IPS DF 6.9 (cell line): ENCODE measurements around the gene ZFX.
"Not testable (repeated sequence)": the region's sequence is repeated elsewhere in the genome, so short reads cannot be mapped to it uniquely, and the experiment has no call there.

ENCODE experiments used
- DNase-seq: peaks from one replicate; pipeline ENCODE4 v3.0.0-alpha.2; 2013; ENCODE audit warnings: low read depth, low spot score
- H3K27ac ChIP-seq: one replicate; pipeline ENCODE4 v1.5.1; 2013; ENCODE audit warnings: low read length, control low read depth
- H3K27me3 ChIP-seq: 2 replicates; pipeline ENCODE4 v1.6.1; 2013; ENCODE audit warnings: mild to moderate bottlenecking, low read length; ENCODE audit not compliant: control insufficient read depth, insufficient read depth
- H3K36me3 ChIP-seq: 2 replicates; pipeline ENCODE4 v1.6.1; 2013; ENCODE audit warnings: low read length; ENCODE audit not compliant: control insufficient read depth, insufficient read depth
- H3K4me1 ChIP-seq: 2 replicates; pipeline ENCODE4 v1.6.1; 2013; ENCODE audit warnings: low read length; ENCODE audit not compliant: control insufficient read depth, insufficient read depth
- H3K4me3 ChIP-seq: 2 replicates; pipeline ENCODE4 v1.5.1; 2013; ENCODE audit warnings: mild to moderate bottlenecking, low read length
- H3K9me3 ChIP-seq: 2 replicates; pipeline ENCODE4 v1.6.1; 2013; ENCODE audit warnings: low read length, inconsistent platforms; ENCODE audit not compliant: control insufficient read depth, insufficient read depth
- WGBS: extraction: QIAGEN DNeasy Blood & Tissue Kit; methylation state at CpG from one replicate; pipeline ENCODE4 v1.1.7; 2013; ENCODE audit warnings: mixed read lengths, missing lambda C conversion rate; ENCODE audit not compliant: insufficient read length, insufficient coverage; 5-methylcytosine and 5-hydroxymethylcytosine counted together

The ZFX gene

DNA sequence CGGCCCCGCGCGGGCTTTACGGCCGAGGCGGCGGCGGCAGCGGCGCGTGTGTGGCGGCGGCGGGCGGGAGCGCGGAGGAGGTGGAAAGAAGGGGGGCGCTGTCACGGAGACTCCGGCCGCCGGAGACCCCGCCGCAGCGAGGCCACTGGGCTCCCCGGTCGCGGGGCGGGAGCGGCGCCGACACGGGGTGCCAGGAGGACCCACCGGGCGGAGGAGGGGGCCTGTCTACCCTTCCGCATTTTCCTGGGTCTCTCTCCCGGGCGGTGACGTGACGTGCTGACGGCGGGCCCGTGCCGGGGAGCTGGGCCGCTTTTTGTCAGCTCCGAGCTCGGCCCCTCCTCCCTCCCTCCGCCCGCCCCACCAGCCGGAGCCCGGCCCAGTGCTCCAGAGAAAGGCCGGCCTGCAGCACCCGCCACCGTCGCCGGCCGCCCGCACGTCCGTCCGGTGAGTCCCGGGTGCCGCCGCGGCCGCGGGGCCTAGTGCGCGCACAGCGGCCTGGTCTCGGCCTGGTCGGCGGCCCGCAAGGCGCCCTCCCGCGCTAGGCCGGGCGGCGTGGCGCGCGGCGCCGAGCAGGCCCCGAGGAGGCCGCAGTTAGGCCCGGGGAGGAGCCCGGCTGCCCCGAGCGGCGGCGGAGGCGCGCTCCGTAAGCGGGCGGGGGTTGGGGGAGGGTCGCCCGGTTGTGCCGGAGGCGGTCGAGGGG is at the start of gene ZFX:
TSS of gene ZFX (plus strand) at position 379 of the 700 bp plus-strand sequence. CDS start 23,014 bp downstream, outside the sequence.
- H3K27ac ChIP-seq = no peak within 1 kb of the TSS
- no peak for DNase-seq
- no CpG with 5 or more reads among the region's 104 CpGs for WGBS
- H3K9me3 ChIP-seq = no peaks in the 10 kb centered on the region
- no peaks in the 10 kb centered on the region for H3K36me3 ChIP-seq
- H3K4me3 ChIP-seq = peak within 1 kb of the TSS; percentile 42; the same call in 1 of the 2 replicates
- no peaks in the 10 kb centered on the region for H3K4me1 ChIP-seq
- no peaks in the 10 kb centered on the region for H3K27me3 ChIP-seq

GRCh38 chrX:24100713-24101112 is 48.8 kb upstream of the ZFX start:
- no peaks in the 10 kb centered on the region for H3K4me1 ChIP-seq
- H3K4me3 ChIP-seq = no peak overlapping the region
- no peaks in the 10 kb centered on the region for H3K27me3 ChIP-seq
- H3K27ac ChIP-seq = no peak overlapping the region
- DNase-seq = no peak
- H3K36me3 ChIP-seq = no peaks in the 10 kb centered on the region
- WGBS = no CpG with 5 or more reads among the region's 2 CpGs
- H3K9me3 ChIP-seq = no peaks in the 10 kb centered on the region

DNA sequence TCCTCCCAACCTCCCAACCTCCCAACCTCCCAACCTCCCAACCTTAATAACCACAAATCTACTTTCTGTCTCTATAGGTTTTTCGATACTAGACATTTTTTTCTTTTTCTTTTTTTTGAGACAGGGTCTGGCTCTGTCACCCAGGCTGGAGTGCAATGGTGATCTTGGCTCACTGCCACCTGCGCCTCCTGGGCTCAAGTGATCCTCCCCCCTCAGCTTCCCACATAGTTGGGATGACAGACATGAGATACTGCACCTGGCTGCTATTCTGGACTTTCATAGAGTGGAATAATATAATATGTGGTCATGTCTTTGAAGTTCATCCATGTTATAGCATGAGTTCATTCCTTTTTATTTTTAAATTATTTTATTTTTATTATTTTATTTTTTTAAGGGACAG is 39.5 kb upstream of the ZFX start:
- 100% methylated on average over 1 of the region's 2 CpGs for WGBS
- no peak for DNase-seq
- Histone ChIP-seq H3K36me3 (no peaks in the 10 kb centered on the region), H3K4me1 (no peaks in the 10 kb centered on the region), H3K27ac (no peak overlapping the region), H3K27me3 (no peaks in the 10 kb centered on the region), H3K4me3 (no peak overlapping the region), H3K9me3 (no peaks in the 10 kb centered on the region)

DNA sequence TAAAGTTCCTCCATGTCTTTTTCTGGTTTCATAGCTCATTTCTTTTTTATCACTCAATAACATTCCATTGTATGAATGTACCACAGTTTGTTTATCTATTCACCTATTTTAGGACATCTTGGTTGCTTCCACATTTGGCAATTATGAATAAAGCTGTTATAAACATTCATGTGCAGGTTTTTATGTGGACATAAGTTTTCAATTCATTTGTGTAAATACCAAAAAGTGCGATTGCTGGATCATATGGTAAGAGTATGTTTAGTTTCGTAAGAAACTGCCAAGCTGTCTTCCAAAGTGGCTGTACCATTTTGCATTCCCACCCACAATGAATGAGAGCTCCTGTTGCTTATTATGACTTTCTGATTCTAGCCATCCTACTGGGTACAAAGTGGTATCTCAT is 36.3 kb upstream of the ZFX start:
- Histone ChIP-seq H3K4me1 (no peaks in the 10 kb centered on the region), H3K36me3 (no peaks in the 10 kb centered on the region), H3K27ac (no peak overlapping the region), H3K27me3 (no peaks in the 10 kb centered on the region), H3K4me3 (no peak overlapping the region), H3K9me3 (no peaks in the 10 kb centered on the region)
- no CpG with 5 or more reads among the region's 2 CpGs for WGBS
- DNase-seq = no peak

- Histone ChIP-seq H3K9me3 (no peaks in the 10 kb centered on the region), H3K27me3 (no peaks in the 10 kb centered on the region), H3K4me1 (no peaks in the 10 kb centered on the region), H3K27ac (no peak overlapping the region), H3K4me3 (no peak overlapping the region), H3K36me3 (no peaks in the 10 kb centered on the region)
- DNase-seq = no peak
- WGBS = no CpG with 5 or more reads among the region's 3 CpGs
Measured at GRCh38 chrX:24117258-24117657, 32.3 kb upstream of the ZFX start.

DNA sequence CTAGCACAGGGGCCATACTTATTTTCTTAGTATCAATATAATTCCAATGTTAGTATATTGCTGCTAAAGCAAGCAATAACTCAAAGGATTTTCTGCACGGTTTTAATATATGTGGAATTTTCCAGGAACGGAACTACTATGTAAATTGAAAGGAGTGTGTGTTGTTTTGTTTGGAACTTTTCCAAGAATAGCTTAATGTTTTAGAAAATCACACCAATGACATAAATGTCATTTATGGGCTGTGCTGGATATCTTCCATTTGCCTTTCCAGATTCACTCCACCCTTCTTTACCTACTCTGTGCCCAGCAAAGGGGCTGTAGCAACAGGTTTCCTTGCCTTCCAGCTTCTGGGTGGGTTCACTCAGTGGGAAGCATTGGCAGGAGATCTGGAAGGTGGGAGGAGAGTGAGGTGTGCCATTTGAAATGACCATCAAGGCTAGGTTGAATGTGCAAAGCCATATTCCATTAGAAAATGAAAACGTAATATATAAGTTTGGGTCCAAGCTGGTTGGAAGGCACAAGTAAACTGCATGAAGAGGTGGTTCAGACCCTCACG is 25.2 kb upstream of the ZFX start:
- WGBS = no CpG with 5 or more reads among the region's 4 CpGs

GRCh38 chrX:24125028-24125612 is 24.4 kb upstream of the ZFX start:
- no peak overlapping the region for H3K27ac ChIP-seq
- WGBS = no CpG with 5 or more reads among the region's 8 CpGs
- H3K4me1 ChIP-seq = no peaks in the 10 kb centered on the region
- no peak overlapping the region for H3K4me3 ChIP-seq
- H3K27me3 ChIP-seq = no peaks in the 10 kb centered on the region
- no peaks in the 10 kb centered on the region for H3K36me3 ChIP-seq
- no peaks in the 10 kb centered on the region for H3K9me3 ChIP-seq
- no peak for DNase-seq

More for the DNA sequence above, 25.2 kb upstream of the ZFX start:
- no peaks in the 10 kb centered on the region for H3K9me3 ChIP-seq
- no peaks in the 10 kb centered on the region for H3K4me1 ChIP-seq
- H3K27ac ChIP-seq = no peak overlapping the region
- H3K36me3 ChIP-seq = no peaks in the 10 kb centered on the region
- no peak for DNase-seq
- no peak overlapping the region for H3K4me3 ChIP-seq
- H3K27me3 ChIP-seq = no peaks in the 10 kb centered on the region

DNA sequence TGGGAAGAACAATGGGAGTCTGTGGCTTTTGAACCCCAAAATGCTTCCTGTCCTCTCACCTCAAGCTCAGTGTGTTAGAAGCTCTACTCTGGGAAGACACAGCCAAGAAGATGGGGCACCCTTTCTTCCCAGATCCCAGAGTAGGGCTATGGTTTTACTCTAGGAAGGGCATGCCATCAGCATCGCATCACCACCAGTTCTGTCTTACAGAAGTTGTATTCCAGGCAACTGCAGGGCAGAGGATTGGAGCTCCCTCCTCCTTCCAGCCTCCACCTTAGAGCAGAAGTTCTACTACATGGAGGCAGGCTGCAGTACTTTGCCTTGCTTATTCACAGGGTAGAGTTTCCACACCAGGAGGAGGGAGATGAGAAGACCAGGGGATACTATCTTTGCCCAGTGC is 18.1 kb upstream of the ZFX start:
- Histone ChIP-seq H3K36me3 (no peaks in the 10 kb centered on the region), H3K9me3 (no peaks in the 10 kb centered on the region), H3K27me3 (no peaks in the 10 kb centered on the region), H3K27ac (no peak overlapping the region), H3K4me3 (no peak overlapping the region), H3K4me1 (no peaks in the 10 kb centered on the region; the same call in 1 of the 2 replicates)
- WGBS = no CpG with 5 or more reads among the region's 1 CpG
- DNase-seq = no peak

- Histone ChIP-seq H3K9me3 (no peaks in the 10 kb centered on the region), H3K27me3 (no peaks in the 10 kb centered on the region), H3K4me3 (no peak overlapping the region), H3K4me1 (no peaks in the 10 kb centered on the region; the same call in 1 of the 2 replicates), H3K27ac (no peak overlapping the region), H3K36me3 (no peaks in the 10 kb centered on the region)
- WGBS = no CpG with 5 or more reads among the region's 5 CpGs
- DNase-seq = no peak
Measured at GRCh38 chrX:24133312-24133711, 16.2 kb upstream of the ZFX start.

- H3K27me3 ChIP-seq, DNase-seq, H3K27ac ChIP-seq, H3K4me1 ChIP-seq, H3K36me3 ChIP-seq, H3K9me3 ChIP-seq, H3K4me3 ChIP-seq: not testable (repeated sequence)
- no CpG with 5 or more reads among the region's 9 CpGs for WGBS
Measured at GRCh38 chrX:24135768-24136167, 13.8 kb upstream of the ZFX start.

DNA sequence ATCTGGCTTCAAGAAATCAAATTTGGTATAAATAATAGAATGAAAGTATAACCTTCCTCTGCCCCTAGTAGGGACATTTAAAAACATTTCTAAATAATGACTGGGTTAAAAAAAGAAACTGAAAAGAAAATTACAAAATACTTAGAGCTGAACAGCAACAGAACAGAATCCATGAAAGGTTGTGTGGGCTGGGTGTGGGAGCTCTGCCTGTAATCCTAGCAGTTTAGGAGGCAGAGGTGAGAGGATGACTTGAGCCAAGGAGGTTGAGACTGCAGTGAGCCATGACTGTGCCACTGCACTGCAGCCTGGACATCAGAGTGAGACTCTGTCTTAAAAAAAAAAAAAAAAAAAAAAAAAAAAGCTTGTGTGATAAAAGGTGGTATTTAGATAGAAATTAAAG is 12.3 kb upstream of the ZFX start:
- Histone ChIP-seq H3K27ac (no peak overlapping the region), H3K9me3 (no peaks in the 10 kb centered on the region), H3K4me1 (no peaks in the 10 kb centered on the region; the same call in 1 of the 2 replicates), H3K36me3 (no peaks in the 10 kb centered on the region), H3K4me3 (no peak overlapping the region), H3K27me3 (no peaks in the 10 kb centered on the region)
- DNase-seq = no peak
